ENCODE results near the gene MRFAP1. TPM values are rescaled to one million over a fixed set of nuclear protein-coding genes. Genes with fewer than 3 reads are reported as not detected.

MRFAP1 gene
- total and polyA plus RNA-seq, 2 of the 4 experiments (the other 2 are of a cell fraction), result 65.4 to 268 TPM

DNA sequence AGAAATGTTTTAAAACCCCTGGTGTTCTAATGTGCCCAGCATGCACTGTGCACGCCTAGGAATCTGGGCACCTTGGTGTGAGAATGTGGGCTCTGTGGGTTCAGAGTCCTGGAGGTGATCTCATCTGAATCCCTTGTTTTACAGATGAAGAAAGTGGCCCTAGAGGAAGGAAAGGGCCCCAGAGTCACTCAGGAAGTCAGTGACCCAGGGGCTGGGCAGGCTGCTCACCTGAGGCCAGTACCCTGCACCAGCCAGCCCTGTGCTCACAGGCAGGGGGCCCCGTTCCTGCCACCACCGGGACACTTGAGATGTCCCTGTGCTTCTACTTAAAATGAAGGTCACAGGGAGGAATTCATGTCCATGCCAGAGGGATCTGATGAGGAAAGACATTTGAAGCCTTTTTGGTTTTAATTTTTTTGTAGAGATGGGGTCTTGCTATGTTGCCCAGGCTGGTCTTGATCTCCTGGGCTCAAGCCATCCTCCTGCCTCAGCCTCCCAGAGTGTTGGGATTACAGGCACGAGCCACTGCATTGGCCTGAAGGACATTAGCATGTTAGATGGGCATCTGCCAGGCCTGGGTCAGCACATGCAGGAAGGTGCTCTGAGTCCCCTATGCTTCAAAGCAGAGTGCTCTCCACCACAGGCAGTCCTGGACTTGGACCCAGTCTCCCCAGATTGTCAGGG, 45.8 kb downstream of the MRFAP1 start:
- H4K8ac ChIP-seq (ENCODE audit: low read depth in 2 of 2, low read length in 2 of 2), result no peak overlapping the region
- 0 out of 2 replicates have a peak overlapping the region, but pooled peaks have one; percentile 5 for H3K4ac ChIP-seq (ENCODE audit: low read depth, low read length)
- no peak overlapping the region for H4K5ac ChIP-seq (ENCODE audit: low read depth, low read length)
- H3K56ac ChIP-seq (ENCODE audit: extremely low read depth, insufficient read depth, low read length), result no peak overlapping the region
- H3K4me1 ChIP-seq (ENCODE audit: control insufficient read depth, insufficient read depth, low read length), result peaks cover 15% of the 10 kb centered on the region
- H4K91ac ChIP-seq (ENCODE audit: insufficient read depth, low read depth, low read length), result no peak overlapping the region
- no peak overlapping the region for H3K9ac ChIP-seq (ENCODE audit: low read depth, low read length)
- H3K27ac ChIP-seq (ENCODE audit: insufficient read depth, low read length), result no peak overlapping the region
- DNase-seq (no peak), ATAC-seq (ENCODE audit: low read depth) (no peak)
- no peak overlapping the region for H2BK15ac ChIP-seq (ENCODE audit: low read depth, low read length)
- H2AK5ac ChIP-seq (ENCODE audit: low read depth, low read length), result no peak overlapping the region
- no peak overlapping the region for H2BK120ac ChIP-seq (ENCODE audit: low read depth, low read length)
- intact Hi-C loops (cut with micrococcal nuclease), result no loop called here
- POLR2A ChIA-PET (ENCODE audit: unreplicated experiment), result no interaction called here
- no peak overlapping the region for H3K14ac ChIP-seq (replicated peaks; ENCODE audit: low read depth, low read length)
- 0 out of 4 replicates have a peak, but pooled peaks cover 0 to 4% of the 10 kb centered on the region in 2 experiments for H3K79me1 ChIP-seq (ENCODE audit: low read depth in 1 of 2, low read length in 2 of 2)
- H3K27me3 ChIP-seq (ENCODE audit: control insufficient read depth, insufficient read depth, low read length), result no peaks in the 10 kb centered on the region
- in situ Hi-C loops (cut with MboI; ENCODE audit: low sequenced_read_pairs), result no loop called here
- TF ChIP-seq MXI1 (IDR thresholded peaks at IDR 0.05; ENCODE audit: borderline replicate concordance, low read depth, low read length), result no peak
- no peak for TF ChIP-seq MAZ (IDR thresholded peaks at IDR 0.05; ENCODE audit: borderline replicate concordance, low read depth, low read length)
- no peak for TF ChIP-seq FOS (IDR thresholded peaks at IDR 0.05; ENCODE audit: low read depth, low read length)
- TF ChIP-seq BHLHE40 (IDR thresholded peaks at IDR 0.05; ENCODE audit: low read depth, low read length), result no peak
- TF ChIP-seq RFX5 (IDR thresholded peaks at IDR 0.05; ENCODE audit: low read depth, low read length), result no peak
- TF ChIP-seq NFE2L2 (IDR thresholded peaks at IDR 0.05; ENCODE audit: low read depth, low read length), result no peak
- no peak for TF ChIP-seq CHD1 (IDR thresholded peaks at IDR 0.05; ENCODE audit: low read depth, low read length)
- no peak overlapping the region for H2AK9ac ChIP-seq (replicated peaks; ENCODE audit: low read depth, low read length, poor library complexity)
- H3K4me2 ChIP-seq (ENCODE audit: low read depth, low read length), result no peak overlapping the region
- no peak overlapping the region for H2BK20ac ChIP-seq (ENCODE audit: low read depth, low read length)
- peaks cover 16% of the 10 kb centered on the region; the same call in 1 of the 2 replicates for H3K9me1 ChIP-seq (ENCODE audit: insufficient read depth, low read length)
- H3K23ac ChIP-seq (ENCODE audit: low read depth, low read length), result no peak overlapping the region
- no TSS peak for BruUV-seq (replicated peaks)
- WGBS, 2 experiments (ENCODE audit: extremely low coverage in 2 of 2, insufficient read length in 1 of 2), result 67% methylated on average over 3 of the region's 4 CpGs; no CpG with 5 or more reads in 1 of the 2 experiments
- no peaks in the 10 kb centered on the region for H4K20me1 ChIP-seq (ENCODE audit: insufficient read depth, low read length)
- H3K18ac ChIP-seq (ENCODE audit: low read depth, low read length), result no peak overlapping the region
- H2BK5ac ChIP-seq (ENCODE audit: low read depth, low read length, poor library complexity, severe bottlenecking), result no peak overlapping the region
- no peaks in the 10 kb centered on the region for H3K36me3 ChIP-seq (ENCODE audit: control insufficient read depth, insufficient read depth, low read length)
- dilution Hi-C loops (cut with HindIII; ENCODE audit: low sequenced_read_pairs, unreplicated experiment), result no loop called here
- H3K9me3 ChIP-seq (ENCODE audit: control insufficient read depth, insufficient read depth, low read length), result no peaks in the 10 kb centered on the region
- H3K4me3 ChIP-seq (ENCODE audit: insufficient read depth, low read depth, low read length), result no peak overlapping the region
- H2AFZ ChIP-seq (replicated peaks; ENCODE audit: low read length, poor library complexity), result no peak overlapping the region
- CTCF ChIA-PET, result no interaction called here
